Ovary (tissue), 9 donors: Measurements from ENCODE around the gene KLF13. TPM values are rescaled to one million over a fixed set of nuclear protein-coding genes. Genes with fewer than 3 reads are reported as not detected.

Experiments
- DNase-seq, 5 donors: peaks; one replicate each; pipeline ENCODE4 v3.0.0-alpha.2; 2019 to 2020
- H3K27ac ChIP-seq, 2 donors: fragments of 200-600 bp; one replicate each; pipeline versions ENCODE4 v1.5.1 to v1.8.0; 2019 to 2022
- H3K27me3 ChIP-seq: fragments of 200-600 bp; one replicate; pipeline ENCODE4 v1.8.0; 2022
- H3K36me3 ChIP-seq: fragments of 200-600 bp; sonication (generic); one replicate; pipeline ENCODE4 v1.5.1; 2019
- H3K4me1 ChIP-seq: one replicate; pipeline ENCODE4 v1.8.1; 2013; ENCODE audit warnings: mild to moderate bottlenecking, moderate library complexity; ENCODE audit not compliant: insufficient read depth
- H3K4me3 ChIP-seq: fragments of 200-600 bp; sonication (generic); one replicate; pipeline ENCODE4 v1.5.1; 2017
- H3K9me3 ChIP-seq, 2 donors: fragments of 200-600 bp in 1 of 2; sonication (generic) in 1 of 2; one replicate each; pipeline versions ENCODE4 v1.5.1 to v1.8.1; 2013 to 2019; ENCODE audit warnings: mild to moderate bottlenecking in 1 of 2, moderate library complexity in 1 of 2
- CTCF ChIP-seq, 3 donors: fragments of 450-650 bp in 2 of 3; fragments of 200-600 bp in 1 of 3; IDR thresholded peaks; one replicate each; pipeline versions ENCODE4 v1.5.1 to v1.8.0; 2016 to 2022; ENCODE audit warnings: antibody characterized with exemption in 3 of 3, mild to moderate bottlenecking in 1 of 3
- EP300 ChIP-seq: sonication (generic); formaldehyde crosslinking; IDR thresholded peaks from one replicate; pipeline ENCODE4 v1.6.1; 2017; ENCODE audit warnings: antibody characterized with exemption
- POLR2A ChIP-seq: fragments of 450-650 bp; IDR thresholded peaks from one replicate; pipeline ENCODE4 v1.6.1; 2017; ENCODE audit warnings: antibody characterized with exemption, mild to moderate bottlenecking, moderate library complexity
- WGBS, 3 donors: extraction: QIAGEN DNeasy Blood & Tissue Kit in 1 of 3; methylation state at CpG; one replicate each; pipeline versions ENCODE4 v1.1.5 to v1.1.7; 2013 to 2017; 5-methylcytosine and 5-hydroxymethylcytosine counted together
- intact Hi-C, 4 donors: fragments of 100-400 bp; cut with DNase I; formaldehyde crosslinking; loops; one replicate each; pipeline versions ENCODE4 v1.11.0 to v1.15.1; 2022 to 2023
- polyA plus RNA-seq, 2 donors: library from polyadenylated mRNA; stranded (reverse); fragments of 200-250 nt in 1 of 2; fragments of 350-450 nt in 1 of 2; fragmentation: Illumina TruSeq in 1 of 2; extraction: RNeasy Lipid Tissue Mini Kit (QIAGEN cat#74804) in 1 of 2; gene quantifications; one replicate each; pipeline ENCODE4 v1.2.3, GENCODE V29; 2013 to 2014
- total RNA-seq, 7 donors: library from RNA; depleted of rRNA in 2 of 7; stranded (reverse); fragments of >200 nt in 2 of 7; fragmentation: NEBNext Ultra II Directional in 3 of 7; extraction: Animal tissue kit (Norgen Biotek cat#: 25700) in 3 of 7; gene quantifications; one replicate each; pipeline versions ENCODE4 v1.1.0 to v1.2.4, GENCODE V29; 2016 to 2023
- donor health status: DM: no; HTN: no; CAD: no; lungs with moderate emphysema.
- donor health status: DM: no; HTN: no; CAD: no.
- donor health status: Bipolar disorder and iron deficiency.
- donor health status: DM: yes; HTN: yes; CAD: no.
- donor health status: DM: no; HTN: no; CAD: no.
- donor health status: DM: yes; HTN: yes; CAD: no.

Gene KLF13
- total and polyA plus RNA-seq, 9 donors: 14.8 to 58.2 (median 36.0) TPM

- no peaks in the 10 kb centered on the region for H3K27me3 ChIP-seq
- no peak overlapping the region for H3K27ac ChIP-seq
- H3K9me3 ChIP-seq: no peaks in the 10 kb centered on the region
- no peak for TF ChIP-seq CTCF (IDR thresholded peaks at IDR 0.05)
- no peak for TF ChIP-seq EP300
- TF ChIP-seq POLR2A: no peak
- DNase-seq: no peak
- intact Hi-C loops: no loop called here
- H3K4me1 ChIP-seq: no peaks in the 10 kb centered on the region
- no peaks in the 10 kb centered on the region for H3K36me3 ChIP-seq
- 61 to 68% (median 67%) methylated on average over 19 to 20 of the region's 20 CpGs for WGBS, 3 donors
- no peak overlapping the region for H3K4me3 ChIP-seq
These were observed 19.1 kb upstream of the KLF13 start for GRCh38 chr15:31307270-31308184.

GRCh38 chr15:31308185-31308639 is 18.4 kb upstream of the KLF13 start:
- DNase-seq: no peak
- no peaks in the 10 kb centered on the region for H3K9me3 ChIP-seq
- no peak overlapping the region for H3K27ac ChIP-seq
- H3K27me3 ChIP-seq: no peaks in the 10 kb centered on the region
- no peak overlapping the region for H3K4me3 ChIP-seq
- WGBS, 3 donors: 39 to 51% (median 42%) methylated on average over 5 of the region's 5 CpGs
- TF ChIP-seq EP300 (no peak), POLR2A (no peak), CTCF (IDR thresholded peaks at IDR 0.05) (no peak)
- no peaks in the 10 kb centered on the region for H3K36me3 ChIP-seq
- no peaks in the 10 kb centered on the region for H3K4me1 ChIP-seq
- intact Hi-C loops: no loop called here

- Histone ChIP-seq H3K4me1 (no peaks in the 10 kb centered on the region), H3K4me3 (no peak overlapping the region), H3K27ac (no peak overlapping the region), H3K9me3 (peaks cover 0 to 5% of the 10 kb centered on the region in 2 donors), H3K27me3 (no peaks in the 10 kb centered on the region), H3K36me3 (no peaks in the 10 kb centered on the region)
- DNase-seq: no peak
- intact Hi-C loops: no loop called here
- TF ChIP-seq CTCF (IDR thresholded peaks at IDR 0.05) (no peak), EP300 (no peak), POLR2A (no peak)
- WGBS, 3 donors: 69 to 76% (median 69%) methylated on average over 9 of the region's 9 CpGs
These were observed 16.6 kb upstream of the KLF13 start for GRCh38 chr15:31309893-31310606.

- Histone ChIP-seq H3K36me3 (no peaks in the 10 kb centered on the region), H3K9me3 (peaks cover 0 to 5% of the 10 kb centered on the region in 2 donors), H3K27me3 (no peaks in the 10 kb centered on the region), H3K27ac (no peak overlapping the region), H3K4me3 (no peak overlapping the region), H3K4me1 (no peaks in the 10 kb centered on the region)
- TF ChIP-seq CTCF (IDR thresholded peaks at IDR 0.05) (no peak), POLR2A (no peak), EP300 (no peak)
- DNase-seq: no peak
- 76 to 84% (median 82%) methylated on average over 18 of the region's 18 CpGs for WGBS, 3 donors
- intact Hi-C loops: no loop called here
These were observed 14.7 kb upstream of the KLF13 start for GRCh38 chr15:31311735-31312619.
